WTC11 (cell line): ENCODE measurements around the gene CHAMP1. TPM values are rescaled to one million over a fixed set of nuclear protein-coding genes. Genes with fewer than 3 reads are reported as not detected.

ENCODE experiments used
- ATAC-seq: fragments of 200-7000 bp; cut with Tn5 transposase; 2 replicates; pipeline ENCODE4 v1.10.0; 2021; ENCODE audit warnings: mild to moderate bottlenecking, moderate library complexity
- CTCF ChIA-PET: fragments of 300-600 bp; sonication (Branson Sonifier 250); formaldehyde crosslinking; loops from one replicate; lab custom pipeline; 2021; ENCODE audit warnings: antibody characterized with exemption; lab: Charles Lee
- POLR2A ChIA-PET: fragments of 350-600 bp; sonication (Branson Sonifier 250); formaldehyde crosslinking; loops from one replicate; lab custom pipeline; 2021; ENCODE audit warnings: antibody characterized with exemption; lab: Charles Lee
- DNase-seq: peaks from one replicate; pipeline ENCODE4 v3.0.0; 2021; ENCODE audit warnings: low spot score
- H3K27ac Mint-ChIP-seq: 2 replicates; pipeline ENCODE4 v1.8.0; 2021; ENCODE audit warnings: mixed read lengths
- H3K27me3 Mint-ChIP-seq: 2 replicates; pipeline ENCODE4 v1.8.0; 2021; ENCODE audit warnings: low read depth, mild to moderate bottlenecking, moderate library complexity, mixed read lengths
- H3K36me3 Mint-ChIP-seq: 2 replicates; pipeline ENCODE4 v1.8.0; 2021; ENCODE audit warnings: mixed read lengths
- H3K4me1 Mint-ChIP-seq: 2 replicates; pipeline ENCODE4 v1.8.0; 2022; ENCODE audit warnings: mixed read lengths
- H3K4me3 Mint-ChIP-seq: 2 replicates; pipeline ENCODE4 v1.8.0; 2021; ENCODE audit warnings: mild to moderate bottlenecking, moderate library complexity, mixed read lengths
- H3K9me3 Mint-ChIP-seq: 2 replicates; pipeline ENCODE4 v1.8.0; 2021; ENCODE audit warnings: mixed read lengths
- ATF1 ChIP-seq: sonication (generic); formaldehyde crosslinking; IDR thresholded peaks from 2 replicates; pipeline ENCODE4 v1.8.1; 2023; ENCODE audit warnings: mild to moderate bottlenecking, moderate library complexity, missing genetic modification reagents
- ETV6 ChIP-seq: sonication (generic); formaldehyde crosslinking; IDR thresholded peaks from 2 replicates; pipeline ENCODE4 v1.8.1; 2022; ENCODE audit warnings: mild to moderate bottlenecking, missing genetic modification reagents
- FOXK1 ChIP-seq: sonication (generic); formaldehyde crosslinking; IDR thresholded peaks from 2 replicates; pipeline ENCODE4 v1.8.0; 2022; ENCODE audit warnings: mild to moderate bottlenecking, moderate library complexity, missing genetic modification reagents
- GABPB1 ChIP-seq: sonication (generic); formaldehyde crosslinking; IDR thresholded peaks from 2 replicates; pipeline ENCODE4 v1.8.1; 2023; ENCODE audit warnings: mild to moderate bottlenecking, missing genetic modification reagents
- GRHL2 ChIP-seq: fragments of 250-450 bp; sonication (Bioruptor Pico); IDR thresholded peaks from 2 replicates; pipeline ENCODE4 v1.8.0; 2022; ENCODE audit warnings: mild to moderate bottlenecking, moderate library complexity; ENCODE audit not compliant: insufficient replicate concordance, severe bottlenecking
- IRF2 ChIP-seq: sonication (generic); formaldehyde crosslinking; IDR thresholded peaks from 2 replicates; pipeline ENCODE4 v1.8.0; 2022; ENCODE audit warnings: low read depth, missing genetic modification reagents, borderline replicate concordance
- NR2C2 ChIP-seq: sonication (generic); formaldehyde crosslinking; IDR thresholded peaks from 2 replicates; pipeline ENCODE4 v1.8.0; 2022; ENCODE audit warnings: mild to moderate bottlenecking, missing genetic modification reagents
- PRRX2 ChIP-seq: fragments of 250-450 bp; sonication (Bioruptor Pico); IDR thresholded peaks from 2 replicates; pipeline ENCODE4 v1.8.0; 2021; ENCODE audit warnings: mild to moderate bottlenecking
- TEAD1 ChIP-seq: sonication (generic); formaldehyde crosslinking; IDR thresholded peaks from 2 replicates; pipeline ENCODE4 v1.8.0; 2022; ENCODE audit warnings: mild to moderate bottlenecking, missing genetic modification reagents
- ZBTB21 ChIP-seq: sonication (generic); formaldehyde crosslinking; IDR thresholded peaks from 2 replicates; pipeline ENCODE4 v1.8.1; 2023; ENCODE audit warnings: mild to moderate bottlenecking, missing genetic modification reagents, borderline replicate concordance
- ZNF232 ChIP-seq: sonication (generic); formaldehyde crosslinking; IDR thresholded peaks from 2 replicates; pipeline ENCODE4 v1.8.0; 2022; ENCODE audit warnings: mild to moderate bottlenecking, missing genetic modification reagents
- ZNF423 ChIP-seq: fragments of 250-450 bp; sonication (Bioruptor Pico); IDR thresholded peaks from 2 replicates; pipeline ENCODE4 v2.1.2; 2022; ENCODE audit warnings: mild to moderate bottlenecking, moderate library complexity
- ZNF671 ChIP-seq: fragments of 250-450 bp; sonication (Bioruptor Pico); IDR thresholded peaks from 2 replicates; pipeline ENCODE4 v1.8.0; 2021; ENCODE audit warnings: mild to moderate bottlenecking
- total RNA-seq: library from RNA; stranded (reverse); gene quantifications from 3 replicates; pipeline ENCODE4 v1.2.3, GENCODE V29; 2021
- TF ChIP-seq, protein P1 (sequence below): sonication (generic); formaldehyde crosslinking; conservative IDR thresholded peaks from 2 replicates; pipeline ENCODE4 v1.8.1; 2023; ENCODE audit warnings: mild to moderate bottlenecking, low read depth, missing genetic modification reagents, moderate library complexity
- TF ChIP-seq, protein P2 (sequence below): fragments of 200-600 bp; IDR thresholded peaks from 2 replicates; pipeline ENCODE4 v1.8.0; 2022; ENCODE audit warnings: antibody characterized with exemption
- TF ChIP-seq, protein P3 (sequence below): fragments of 250-450 bp; sonication (Bioruptor Pico); IDR thresholded peaks from 2 replicates; pipeline ENCODE4 v2.1.2; 2022; ENCODE audit warnings: mild to moderate bottlenecking, moderate library complexity
- TF ChIP-seq, protein P4 (sequence below): sonication (generic); formaldehyde crosslinking; IDR thresholded peaks from 2 replicates; pipeline ENCODE4 v1.8.1; 2023; ENCODE audit warnings: mild to moderate bottlenecking, moderate library complexity, missing genetic modification reagents
- TF ChIP-seq, protein P5 (sequence below): sonication (generic); formaldehyde crosslinking; IDR thresholded peaks from 2 replicates; pipeline ENCODE4 v1.8.1; 2023; ENCODE audit warnings: mild to moderate bottlenecking, missing genetic modification reagents
- TF ChIP-seq, protein P6 (sequence below): sonication (generic); formaldehyde crosslinking; IDR thresholded peaks from 2 replicates; pipeline ENCODE4 v1.8.0; 2022; ENCODE audit warnings: mild to moderate bottlenecking, missing genetic modification reagents
- TF ChIP-seq, protein P7 (sequence below): sonication (generic); formaldehyde crosslinking; IDR thresholded peaks from 2 replicates; pipeline ENCODE4 v1.8.0; 2022; ENCODE audit warnings: mild to moderate bottlenecking, missing genetic modification reagents

The CHAMP1 gene
- total RNA-seq, 1 experiment from 2014 or later, result 31.7 TPM

DNA sequence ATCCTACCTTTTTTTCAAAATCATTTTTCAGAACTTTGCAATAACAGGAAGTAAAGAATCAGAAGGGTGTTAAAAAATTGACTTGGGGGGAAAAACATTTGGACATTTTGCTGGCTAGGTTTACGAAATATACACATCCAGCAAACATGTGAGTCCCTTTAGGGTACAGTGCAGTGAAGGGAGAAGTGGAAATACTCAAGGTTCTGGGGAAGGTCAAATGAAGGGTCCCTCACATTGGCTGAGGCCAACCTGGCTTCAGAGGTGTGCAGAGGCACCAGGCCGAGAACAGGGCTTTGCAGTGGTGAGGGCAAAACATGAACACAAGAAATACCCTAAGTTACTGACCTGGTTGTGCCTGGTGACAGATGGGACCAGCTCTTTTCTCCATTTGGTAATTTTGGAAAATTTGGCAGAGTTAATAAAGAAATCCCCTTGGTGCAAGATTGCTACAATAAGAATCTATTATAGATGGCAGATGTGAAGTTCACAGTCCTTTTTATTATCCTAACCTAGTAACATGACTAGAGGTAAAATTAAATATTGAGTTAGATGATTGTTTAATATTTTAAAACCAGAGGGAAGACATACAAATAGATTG is 34.4 kb upstream of the CHAMP1 start:
- peaks cover 22% of the 10 kb centered on the region for H3K36me3 Mint-ChIP-seq
- no peak for ATAC-seq
- CTCF ChIA-PET, result no interaction called here

More for the DNA sequence above, 34.4 kb upstream of the CHAMP1 start:
- H3K9me3 Mint-ChIP-seq, result no peaks in the 10 kb centered on the region
- POLR2A ChIA-PET, result no interaction called here
- no peak for DNase-seq
- peak overlapping the region; percentile 92 for H3K27ac Mint-ChIP-seq
- H3K4me3 Mint-ChIP-seq, result peak overlapping the region; percentile 79
- no peaks in the 10 kb centered on the region for H3K27me3 Mint-ChIP-seq
- H3K4me1 Mint-ChIP-seq, result peaks cover 25% of the 10 kb centered on the region
- TF ChIP-seq ZNF423 (CRISPR knock-in tag) (no peak), IRF2 (CRISPR knock-in tag) (no peak), ZNF671 (no peak), NR2C2 (no peak), GABPB1 (CRISPR knock-in tag) (no peak), ETV6 (no peak), ATF1 (CRISPR knock-in tag) (no peak), FOXK1 (no peak), TEAD1 (CRISPR knock-in tag) (no peak), ZNF232 (CRISPR knock-in tag) (no peak), ZBTB21 (CRISPR knock-in tag) (no peak), PRRX2 (CRISPR knock-in tag) (no peak), GRHL2 (CRISPR knock-in tag) (no peak)
- TF ChIP-seq, protein P1, sequence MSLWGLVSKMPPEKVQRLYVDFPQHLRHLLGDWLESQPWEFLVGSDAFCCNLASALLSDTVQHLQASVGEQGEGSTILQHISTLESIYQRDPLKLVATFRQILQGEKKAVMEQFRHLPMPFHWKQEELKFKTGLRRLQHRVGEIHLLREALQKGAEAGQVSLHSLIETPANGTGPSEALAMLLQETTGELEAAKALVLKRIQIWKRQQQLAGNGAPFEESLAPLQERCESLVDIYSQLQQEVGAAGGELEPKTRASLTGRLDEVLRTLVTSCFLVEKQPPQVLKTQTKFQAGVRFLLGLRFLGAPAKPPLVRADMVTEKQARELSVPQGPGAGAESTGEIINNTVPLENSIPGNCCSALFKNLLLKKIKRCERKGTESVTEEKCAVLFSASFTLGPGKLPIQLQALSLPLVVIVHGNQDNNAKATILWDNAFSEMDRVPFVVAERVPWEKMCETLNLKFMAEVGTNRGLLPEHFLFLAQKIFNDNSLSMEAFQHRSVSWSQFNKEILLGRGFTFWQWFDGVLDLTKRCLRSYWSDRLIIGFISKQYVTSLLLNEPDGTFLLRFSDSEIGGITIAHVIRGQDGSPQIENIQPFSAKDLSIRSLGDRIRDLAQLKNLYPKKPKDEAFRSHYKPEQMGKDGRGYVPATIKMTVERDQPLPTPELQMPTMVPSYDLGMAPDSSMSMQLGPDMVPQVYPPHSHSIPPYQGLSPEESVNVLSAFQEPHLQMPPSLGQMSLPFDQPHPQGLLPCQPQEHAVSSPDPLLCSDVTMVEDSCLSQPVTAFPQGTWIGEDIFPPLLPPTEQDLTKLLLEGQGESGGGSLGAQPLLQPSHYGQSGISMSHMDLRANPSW (CRISPR knock-in tag), result no peak
- TF ChIP-seq, protein P2, sequence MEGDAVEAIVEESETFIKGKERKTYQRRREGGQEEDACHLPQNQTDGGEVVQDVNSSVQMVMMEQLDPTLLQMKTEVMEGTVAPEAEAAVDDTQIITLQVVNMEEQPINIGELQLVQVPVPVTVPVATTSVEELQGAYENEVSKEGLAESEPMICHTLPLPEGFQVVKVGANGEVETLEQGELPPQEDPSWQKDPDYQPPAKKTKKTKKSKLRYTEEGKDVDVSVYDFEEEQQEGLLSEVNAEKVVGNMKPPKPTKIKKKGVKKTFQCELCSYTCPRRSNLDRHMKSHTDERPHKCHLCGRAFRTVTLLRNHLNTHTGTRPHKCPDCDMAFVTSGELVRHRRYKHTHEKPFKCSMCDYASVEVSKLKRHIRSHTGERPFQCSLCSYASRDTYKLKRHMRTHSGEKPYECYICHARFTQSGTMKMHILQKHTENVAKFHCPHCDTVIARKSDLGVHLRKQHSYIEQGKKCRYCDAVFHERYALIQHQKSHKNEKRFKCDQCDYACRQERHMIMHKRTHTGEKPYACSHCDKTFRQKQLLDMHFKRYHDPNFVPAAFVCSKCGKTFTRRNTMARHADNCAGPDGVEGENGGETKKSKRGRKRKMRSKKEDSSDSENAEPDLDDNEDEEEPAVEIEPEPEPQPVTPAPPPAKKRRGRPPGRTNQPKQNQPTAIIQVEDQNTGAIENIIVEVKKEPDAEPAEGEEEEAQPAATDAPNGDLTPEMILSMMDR, result no peak
- TF ChIP-seq, protein P3, sequence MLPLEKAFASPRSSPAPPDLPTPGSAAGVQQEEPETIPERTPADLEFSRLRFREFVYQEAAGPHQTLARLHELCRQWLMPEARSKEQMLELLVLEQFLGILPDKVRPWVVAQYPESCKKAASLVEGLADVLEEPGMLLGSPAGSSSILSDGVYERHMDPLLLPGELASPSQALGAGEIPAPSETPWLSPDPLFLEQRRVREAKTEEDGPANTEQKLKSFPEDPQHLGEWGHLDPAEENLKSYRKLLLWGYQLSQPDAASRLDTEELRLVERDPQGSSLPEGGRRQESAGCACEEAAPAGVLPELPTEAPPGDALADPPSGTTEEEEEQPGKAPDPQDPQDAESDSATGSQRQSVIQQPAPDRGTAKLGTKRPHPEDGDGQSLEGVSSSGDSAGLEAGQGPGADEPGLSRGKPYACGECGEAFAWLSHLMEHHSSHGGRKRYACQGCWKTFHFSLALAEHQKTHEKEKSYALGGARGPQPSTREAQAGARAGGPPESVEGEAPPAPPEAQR (CRISPR knock-in tag), result no peak
- TF ChIP-seq, protein P4, sequence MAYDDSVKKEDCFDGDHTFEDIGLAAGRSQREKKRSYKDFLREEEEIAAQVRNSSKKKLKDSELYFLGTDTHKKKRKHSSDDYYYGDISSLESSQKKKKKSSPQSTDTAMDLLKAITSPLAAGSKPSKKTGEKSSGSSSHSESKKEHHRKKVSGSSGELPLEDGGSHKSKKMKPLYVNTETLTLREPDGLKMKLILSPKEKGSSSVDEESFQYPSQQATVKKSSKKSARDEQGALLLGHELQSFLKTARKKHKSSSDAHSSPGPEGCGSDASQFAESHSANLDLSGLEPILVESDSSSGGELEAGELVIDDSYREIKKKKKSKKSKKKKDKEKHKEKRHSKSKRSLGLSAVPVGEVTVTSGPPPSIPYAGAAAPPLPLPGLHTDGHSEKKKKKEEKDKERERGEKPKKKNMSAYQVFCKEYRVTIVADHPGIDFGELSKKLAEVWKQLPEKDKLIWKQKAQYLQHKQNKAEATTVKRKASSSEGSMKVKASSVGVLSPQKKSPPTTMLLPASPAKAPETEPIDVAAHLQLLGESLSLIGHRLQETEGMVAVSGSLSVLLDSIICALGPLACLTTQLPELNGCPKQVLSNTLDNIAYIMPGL (CRISPR knock-in tag), result no peak
- TF ChIP-seq, protein P5, sequence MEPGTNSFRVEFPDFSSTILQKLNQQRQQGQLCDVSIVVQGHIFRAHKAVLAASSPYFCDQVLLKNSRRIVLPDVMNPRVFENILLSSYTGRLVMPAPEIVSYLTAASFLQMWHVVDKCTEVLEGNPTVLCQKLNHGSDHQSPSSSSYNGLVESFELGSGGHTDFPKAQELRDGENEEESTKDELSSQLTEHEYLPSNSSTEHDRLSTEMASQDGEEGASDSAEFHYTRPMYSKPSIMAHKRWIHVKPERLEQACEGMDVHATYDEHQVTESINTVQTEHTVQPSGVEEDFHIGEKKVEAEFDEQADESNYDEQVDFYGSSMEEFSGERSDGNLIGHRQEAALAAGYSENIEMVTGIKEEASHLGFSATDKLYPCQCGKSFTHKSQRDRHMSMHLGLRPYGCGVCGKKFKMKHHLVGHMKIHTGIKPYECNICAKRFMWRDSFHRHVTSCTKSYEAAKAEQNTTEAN, result no peak
- TF ChIP-seq, protein P6, sequence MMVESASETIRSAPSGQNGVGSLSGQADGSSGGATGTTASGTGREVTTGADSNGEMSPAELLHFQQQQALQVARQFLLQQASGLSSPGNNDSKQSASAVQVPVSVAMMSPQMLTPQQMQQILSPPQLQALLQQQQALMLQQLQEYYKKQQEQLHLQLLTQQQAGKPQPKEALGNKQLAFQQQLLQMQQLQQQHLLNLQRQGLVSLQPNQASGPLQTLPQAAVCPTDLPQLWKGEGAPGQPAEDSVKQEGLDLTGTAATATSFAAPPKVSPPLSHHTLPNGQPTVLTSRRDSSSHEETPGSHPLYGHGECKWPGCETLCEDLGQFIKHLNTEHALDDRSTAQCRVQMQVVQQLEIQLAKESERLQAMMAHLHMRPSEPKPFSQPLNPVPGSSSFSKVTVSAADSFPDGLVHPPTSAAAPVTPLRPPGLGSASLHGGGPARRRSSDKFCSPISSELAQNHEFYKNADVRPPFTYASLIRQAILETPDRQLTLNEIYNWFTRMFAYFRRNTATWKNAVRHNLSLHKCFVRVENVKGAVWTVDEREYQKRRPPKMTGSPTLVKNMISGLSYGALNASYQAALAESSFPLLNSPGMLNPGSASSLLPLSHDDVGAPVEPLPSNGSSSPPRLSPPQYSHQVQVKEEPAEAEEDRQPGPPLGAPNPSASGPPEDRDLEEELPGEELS (CRISPR knock-in tag), result no peak
- TF ChIP-seq, protein P7, sequence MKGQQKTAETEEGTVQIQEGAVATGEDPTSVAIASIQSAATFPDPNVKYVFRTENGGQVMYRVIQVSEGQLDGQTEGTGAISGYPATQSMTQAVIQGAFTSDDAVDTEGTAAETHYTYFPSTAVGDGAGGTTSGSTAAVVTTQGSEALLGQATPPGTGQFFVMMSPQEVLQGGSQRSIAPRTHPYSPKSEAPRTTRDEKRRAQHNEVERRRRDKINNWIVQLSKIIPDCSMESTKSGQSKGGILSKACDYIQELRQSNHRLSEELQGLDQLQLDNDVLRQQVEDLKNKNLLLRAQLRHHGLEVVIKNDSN (CRISPR knock-in tag), result no peak
